Fibroblast of lung (primary cell): ENCODE data around the gene CLEC16A. TPM values are rescaled to one million over a fixed set of nuclear protein-coding genes. Genes with fewer than 3 reads are reported as not detected.

Experiments
- DNase-seq, 2 donors: peaks; one replicate each; pipeline versions ENCODE4 v3.0.0 to v3.0.0-alpha.2; 2010; ENCODE audit warnings: low read depth in 2 of 2
- H2AFZ ChIP-seq: 2 replicates; pipeline ENCODE4 v1.5.1; 2012; ENCODE audit warnings: low read length, control low read depth, inconsistent platforms
- H3K27ac ChIP-seq: 2 replicates; pipeline ENCODE4 v1.5.1; 2011; ENCODE audit warnings: low read length, control low read depth; ENCODE audit not compliant: insufficient read depth
- H3K27me3 ChIP-seq: 2 replicates; pipeline ENCODE4 v1.5.1; 2011; ENCODE audit warnings: mild to moderate bottlenecking, low read length; ENCODE audit not compliant: control insufficient read depth, insufficient read depth
- H3K36me3 ChIP-seq: 2 replicates; pipeline ENCODE4 v1.5.1; 2011; ENCODE audit warnings: low read length; ENCODE audit not compliant: control insufficient read depth, insufficient read depth
- H3K4me1 ChIP-seq: 2 replicates; pipeline ENCODE4 v1.5.1; 2011; ENCODE audit warnings: low read length; ENCODE audit not compliant: control insufficient read depth, insufficient read depth; ENCODE audit errors: extremely low read depth
- H3K4me2 ChIP-seq: 2 replicates; pipeline ENCODE4 v1.5.1; 2011; ENCODE audit warnings: low read length, control low read depth; ENCODE audit not compliant: insufficient read depth; ENCODE audit errors: extremely low read depth
- H3K4me3 ChIP-seq, 4 experiments: fragments of 200-600 bp in 1 of 4; sonication (generic) in 1 of 4; replicated peaks in 1 of 4; 2 replicates each; pipeline ENCODE4 v1.5.1; 2011 to 2016; ENCODE audit warnings: low read length in 4 of 4, low read depth in 3 of 4, mild to moderate bottlenecking in 3 of 4, control low read depth in 2 of 4, inconsistent platforms in 1 of 4, mixed read lengths in 1 of 4; ENCODE audit not compliant: insufficient read depth in 1 of 4; ENCODE audit errors: control extremely low read depth in 1 of 4
- H3K79me2 ChIP-seq: 2 replicates; pipeline ENCODE4 v1.5.1; 2012; ENCODE audit warnings: mild to moderate bottlenecking, low read length, inconsistent platforms; ENCODE audit not compliant: control insufficient read depth, insufficient read depth
- H3K9ac ChIP-seq: 2 replicates; pipeline ENCODE4 v1.5.1; 2011; ENCODE audit warnings: mild to moderate bottlenecking, low read length, control low read depth; ENCODE audit not compliant: insufficient read depth
- H3K9me3 ChIP-seq: 2 replicates; pipeline ENCODE4 v1.5.1; 2012; ENCODE audit warnings: low read depth, low read length; ENCODE audit not compliant: control insufficient read depth, insufficient read depth
- H4K20me1 ChIP-seq: 2 replicates; pipeline ENCODE4 v1.5.1; 2011; ENCODE audit warnings: low read length; ENCODE audit not compliant: control insufficient read depth, insufficient read depth; ENCODE audit errors: extremely low read depth
- CTCF ChIP-seq, 2 donors: IDR thresholded peaks in 1 of 2; conservative IDR thresholded peaks in 1 of 2; 1 replicate in 1 of 2; 2 replicates in 1 of 2; pipeline ENCODE4 v1.5.1; 2011 to 2012; ENCODE audit warnings: low read length in 2 of 2, control low read depth in 1 of 2, inconsistent platforms in 1 of 2, low read depth in 1 of 2, mild to moderate bottlenecking in 1 of 2
- EZH2 ChIP-seq: IDR thresholded peaks from 2 replicates; pipeline ENCODE4 v1.5.1; 2012; ENCODE audit warnings: low read length, control low read depth, mild to moderate bottlenecking; ENCODE audit errors: missing control alignments
- polyA plus RNA-seq, 2 donors: library from polyadenylated mRNA; depleted of rRNA in 1 of 2; stranded (reverse) in 1 of 2; unstranded in 1 of 2; fragments of >200 nt; gene quantifications; 2 replicates each; pipeline ENCODE4 v1.2.1, GENCODE V29; 2011 to 2012; ENCODE audit warnings: missing spikeins in 1 of 2
- total RNA-seq: library from RNA; depleted of rRNA; stranded (reverse); fragments of >200 nt; gene quantifications from 2 replicates; pipeline ENCODE4 v1.2.1, GENCODE V29; 2014

The CLEC16A gene
- total and polyA plus RNA-seq, 2 donors (not counting 1 experiment from before 2014, with no cell fraction given), result 9.1 to 22.0 TPM

GRCh38 chr16:11142951-11143350 lies 198.6 kb downstream of the CLEC16A start:
- H2AFZ ChIP-seq, result no peak overlapping the region
- TF ChIP-seq CTCF (conservative IDR thresholded peaks at IDR 0.05 in 1 of 2, IDR thresholded peaks at IDR 0.05 in 1 of 2; ENCODE audit: low read depth in 1 of 2, low read length in 2 of 2) (no peak), EZH2 (no peak)
- H3K27ac ChIP-seq, result no peak overlapping the region
- no peaks in the 10 kb centered on the region for H3K9me3 ChIP-seq
- H3K27me3 ChIP-seq, result no peaks in the 10 kb centered on the region
- H3K4me3 ChIP-seq, result no peak overlapping the region
- H3K9ac ChIP-seq, result no peak overlapping the region
- H3K36me3 ChIP-seq, result no peaks in the 10 kb centered on the region
- peaks cover 12% of the 10 kb centered on the region for H3K4me1 ChIP-seq
- no peak for DNase-seq
- H3K4me2 ChIP-seq, result no peak overlapping the region
- no peaks in the 10 kb centered on the region for H3K79me2 ChIP-seq
- no peaks in the 10 kb centered on the region for H4K20me1 ChIP-seq

- TF ChIP-seq CTCF (conservative IDR thresholded peaks at IDR 0.05 in 1 of 2, IDR thresholded peaks at IDR 0.05 in 1 of 2; ENCODE audit: low read depth in 1 of 2, low read length in 2 of 2) (no peak), EZH2 (no peak)
- no peak overlapping the region for H3K27ac ChIP-seq
Measured at GRCh38 chr16:11143372-11144035, 199.1 kb downstream of the CLEC16A start.

GRCh38 chr16:11144122-11144521 lies 199.8 kb downstream of the CLEC16A start:
- peaks cover 8% of the 10 kb centered on the region for H3K4me1 ChIP-seq
- H3K27me3 ChIP-seq, result no peaks in the 10 kb centered on the region
- no peak for TF ChIP-seq EZH2
- TF ChIP-seq CTCF (conservative IDR thresholded peaks at IDR 0.05 in 1 of 2, IDR thresholded peaks at IDR 0.05 in 1 of 2; ENCODE audit: low read depth in 1 of 2, low read length in 2 of 2), result no peak
- H3K36me3 ChIP-seq, result no peaks in the 10 kb centered on the region
- no peaks in the 10 kb centered on the region for H3K79me2 ChIP-seq
- DNase-seq, result no peak
- no peak overlapping the region for H3K4me3 ChIP-seq
- no peak overlapping the region for H2AFZ ChIP-seq
- H3K9ac ChIP-seq, result no peak overlapping the region
- no peaks in the 10 kb centered on the region for H3K9me3 ChIP-seq
- H3K4me2 ChIP-seq, result no peak overlapping the region
- no peak overlapping the region for H3K27ac ChIP-seq
- H4K20me1 ChIP-seq, result no peaks in the 10 kb centered on the region

More at GRCh38 chr16:11143372-11144035, 199.1 kb downstream of the CLEC16A start:
- Histone ChIP-seq H3K4me2 (no peak overlapping the region), H2AFZ (no peak overlapping the region), H3K36me3 (no peaks in the 10 kb centered on the region), H3K4me1 (peaks cover 12% of the 10 kb centered on the region), H3K27me3 (no peaks in the 10 kb centered on the region), H3K9ac (no peak overlapping the region), H3K79me2 (no peaks in the 10 kb centered on the region), H3K4me3 (no peak overlapping the region), H3K9me3 (no peaks in the 10 kb centered on the region), H4K20me1 (no peaks in the 10 kb centered on the region)
- DNase-seq, result no peak
